ENCODE measurements around the gene RIPK3.
A peak's percentile ranks its signal among the peaks of the same experiment; 100 is the strongest.

Gene RIPK3

GRCh38 chr14:24298892-24299254 lies 40.9 kb downstream of the RIPK3 start:
- no peak for DNase-seq

- no peak for DNase-seq
These were observed 42.4 kb downstream of the RIPK3 start for GRCh38 chr14:24297190-24297964.

- DNase-seq: peak; percentile 70
These were observed 43.2 kb downstream of the RIPK3 start for GRCh38 chr14:24296341-24297157.

- DNase-seq: no peak
These were observed 46.3 kb downstream of the RIPK3 start for GRCh38 chr14:24293525-24293924.

- DNase-seq: no peak
These were observed 47.5 kb downstream of the RIPK3 start for GRCh38 chr14:24292118-24292807.

GRCh38 chr14:24291446-24292117 lies 48.2 kb downstream of the RIPK3 start:
- no peak for DNase-seq

- DNase-seq: no peak
These were observed 49.0 kb downstream of the RIPK3 start for GRCh38 chr14:24290746-24291145.

GRCh38 chr14:24289649-24290280 lies 50.0 kb downstream of the RIPK3 start:
- DNase-seq: no peak

- DNase-seq: no peak
These were observed 52.8 kb downstream of the RIPK3 start for GRCh38 chr14:24286996-24287395.
